ENCODE measurements around the gene OLR1.
"Not testable (repeated sequence)": the region's sequence is repeated elsewhere in the genome, so short reads cannot be mapped to it uniquely, and the experiment has no call there.

OLR1 gene

GRCh38 chr12:10190558-10191388 is 18.8 kb upstream of the OLR1 start:
- no peak for DNase-seq (ENCODE audit: low read depth, low spot score)

GRCh38 chr12:10189653-10190052 is 17.7 kb upstream of the OLR1 start:
- H3K36me3 ChIP-seq (ENCODE audit: control insufficient read depth, insufficient read depth, low read length): no peaks in the 10 kb centered on the region
- WGBS (ENCODE audit: insufficient coverage, insufficient read length): no CpG with 5 or more reads among the region's 5 CpGs
- no peak overlapping the region for H3K4me3 ChIP-seq (ENCODE audit: low read length)
- no peaks in the 10 kb centered on the region for H3K27me3 ChIP-seq (ENCODE audit: control insufficient read depth, insufficient read depth, low read length)
- no peaks in the 10 kb centered on the region for H3K9me3 ChIP-seq (ENCODE audit: control insufficient read depth, insufficient read depth, low read length)
- H3K4me1 ChIP-seq (ENCODE audit: control insufficient read depth, insufficient read depth, low read length): peaks cover 1% of the 10 kb centered on the region; the same call in 1 of the 2 replicates
- DNase-seq (ENCODE audit: low read depth, low spot score): no peak
- H3K27ac ChIP-seq (ENCODE audit: low read length): no peak overlapping the region

More at GRCh38 chr12:10190558-10191388, 18.8 kb upstream of the OLR1 start:
- H3K36me3 ChIP-seq (ENCODE audit: control insufficient read depth, insufficient read depth, low read length): no peaks in the 10 kb centered on the region
- H3K9me3 ChIP-seq (ENCODE audit: control insufficient read depth, insufficient read depth, low read length): no peaks in the 10 kb centered on the region
- peaks cover 1% of the 10 kb centered on the region; the same call in 1 of the 2 replicates for H3K4me1 ChIP-seq (ENCODE audit: control insufficient read depth, insufficient read depth, low read length)
- WGBS (ENCODE audit: insufficient coverage, insufficient read length): no CpG with 5 or more reads among the region's 13 CpGs
- no peak overlapping the region for H3K27ac ChIP-seq (ENCODE audit: low read length)
- H3K4me3 ChIP-seq (ENCODE audit: low read length): no peak overlapping the region
- no peaks in the 10 kb centered on the region for H3K27me3 ChIP-seq (ENCODE audit: control insufficient read depth, insufficient read depth, low read length)

GRCh38 chr12:10186958-10187357 is 15.0 kb upstream of the OLR1 start:
- WGBS (ENCODE audit: insufficient coverage, insufficient read length): no CpG with 5 or more reads among the region's 6 CpGs
- not testable (repeated sequence) for H3K27me3 ChIP-seq (ENCODE audit: control insufficient read depth, insufficient read depth, low read length); H3K4me1 ChIP-seq (ENCODE audit: control insufficient read depth, insufficient read depth, low read length); H3K27ac ChIP-seq (ENCODE audit: low read length); DNase-seq (ENCODE audit: low read depth, low spot score); H3K9me3 ChIP-seq (ENCODE audit: control insufficient read depth, insufficient read depth, low read length); H3K4me3 ChIP-seq (ENCODE audit: low read length); H3K36me3 ChIP-seq (ENCODE audit: control insufficient read depth, insufficient read depth, low read length)

GRCh38 chr12:10186299-10186698 is 14.4 kb upstream of the OLR1 start:
- no peaks in the 10 kb centered on the region for H3K4me1 ChIP-seq (ENCODE audit: control insufficient read depth, insufficient read depth, low read length)
- WGBS (ENCODE audit: insufficient coverage, insufficient read length): no CpG with 5 or more reads among the region's 11 CpGs
- DNase-seq (ENCODE audit: low read depth, low spot score): no peak

GRCh38 chr12:10184261-10184843 is 12.4 kb upstream of the OLR1 start:
- no peaks in the 10 kb centered on the region for H3K9me3 ChIP-seq (ENCODE audit: control insufficient read depth, insufficient read depth, low read length)
- H3K27me3 ChIP-seq (ENCODE audit: control insufficient read depth, insufficient read depth, low read length): no peaks in the 10 kb centered on the region
- no peaks in the 10 kb centered on the region for H3K36me3 ChIP-seq (ENCODE audit: control insufficient read depth, insufficient read depth, low read length)
- H3K27ac ChIP-seq (ENCODE audit: low read length): no peak overlapping the region
- H3K4me1 ChIP-seq (ENCODE audit: control insufficient read depth, insufficient read depth, low read length): no peaks in the 10 kb centered on the region
- WGBS (ENCODE audit: insufficient coverage, insufficient read length): no CpG with 5 or more reads among the region's 7 CpGs
- H3K4me3 ChIP-seq (ENCODE audit: low read length): no peak overlapping the region
- no peak for DNase-seq (ENCODE audit: low read depth, low spot score)

More at GRCh38 chr12:10186299-10186698, 14.4 kb upstream of the OLR1 start:
- no peak overlapping the region for H3K27ac ChIP-seq (ENCODE audit: low read length)
- H3K36me3 ChIP-seq (ENCODE audit: control insufficient read depth, insufficient read depth, low read length): no peaks in the 10 kb centered on the region
- no peak overlapping the region for H3K4me3 ChIP-seq (ENCODE audit: low read length)
- no peaks in the 10 kb centered on the region for H3K27me3 ChIP-seq (ENCODE audit: control insufficient read depth, insufficient read depth, low read length)
- no peaks in the 10 kb centered on the region for H3K9me3 ChIP-seq (ENCODE audit: control insufficient read depth, insufficient read depth, low read length)

GRCh38 chr12:10182354-10183049 is 10.6 kb upstream of the OLR1 start:
- no peak for DNase-seq (ENCODE audit: low read depth, low spot score)
- no peaks in the 10 kb centered on the region for H3K27me3 ChIP-seq (ENCODE audit: control insufficient read depth, insufficient read depth, low read length)
- H3K9me3 ChIP-seq (ENCODE audit: control insufficient read depth, insufficient read depth, low read length): no peaks in the 10 kb centered on the region
- H3K27ac ChIP-seq (ENCODE audit: low read length): no peak overlapping the region
- no peaks in the 10 kb centered on the region for H3K4me1 ChIP-seq (ENCODE audit: control insufficient read depth, insufficient read depth, low read length)
- no peak overlapping the region for H3K4me3 ChIP-seq (ENCODE audit: low read length)
- no peaks in the 10 kb centered on the region for H3K36me3 ChIP-seq (ENCODE audit: control insufficient read depth, insufficient read depth, low read length)
- WGBS (ENCODE audit: insufficient coverage, insufficient read length): no CpG with 5 or more reads among the region's 5 CpGs

GRCh38 chr12:10179776-10180181 is 7.8 kb upstream of the OLR1 start:
- no peaks in the 10 kb centered on the region for H3K27me3 ChIP-seq (ENCODE audit: control insufficient read depth, insufficient read depth, low read length)
- no peak overlapping the region for H3K4me3 ChIP-seq (ENCODE audit: low read length)
- H3K36me3 ChIP-seq (ENCODE audit: control insufficient read depth, insufficient read depth, low read length): no peaks in the 10 kb centered on the region
- H3K27ac ChIP-seq (ENCODE audit: low read length): no peak overlapping the region
- DNase-seq (ENCODE audit: low read depth, low spot score): no peak
- no CpG with 5 or more reads among the region's 5 CpGs for WGBS (ENCODE audit: insufficient coverage, insufficient read length)
- no peaks in the 10 kb centered on the region for H3K9me3 ChIP-seq (ENCODE audit: control insufficient read depth, insufficient read depth, low read length)
- H3K4me1 ChIP-seq (ENCODE audit: control insufficient read depth, insufficient read depth, low read length): no peaks in the 10 kb centered on the region

GRCh38 chr12:10178821-10179220 is 6.9 kb upstream of the OLR1 start, which contains the start of gene TMEM52B:
Gene TMEM52B, plus strand, starts transcription at chr12:10179032. Its CDS starts 543 bp downstream, at chr12:10179575.
- no peaks in the 10 kb centered on the region for H3K27me3 ChIP-seq (ENCODE audit: control insufficient read depth, insufficient read depth, low read length)
- no peak within 1 kb of the TSS for H3K27ac ChIP-seq (ENCODE audit: low read length)
- H3K4me3 ChIP-seq (ENCODE audit: low read length): no peak within 1 kb of the TSS
- H3K4me1 ChIP-seq (ENCODE audit: control insufficient read depth, insufficient read depth, low read length): no peaks in the 10 kb centered on the region
- no peaks in the 10 kb centered on the region for H3K9me3 ChIP-seq (ENCODE audit: control insufficient read depth, insufficient read depth, low read length)
- DNase-seq (ENCODE audit: low read depth, low spot score): no peak
- H3K36me3 ChIP-seq (ENCODE audit: control insufficient read depth, insufficient read depth, low read length): no peaks in the 10 kb centered on the region
- no CpG with 5 or more reads among the region's 4 CpGs for WGBS (ENCODE audit: insufficient coverage, insufficient read length)

GRCh38 chr12:10175846-10176636 is 4.1 kb upstream of the OLR1 start:
- H3K27ac ChIP-seq (ENCODE audit: low read length): no peak overlapping the region
- no CpG with 5 or more reads among the region's 5 CpGs for WGBS (ENCODE audit: insufficient coverage, insufficient read length)
- H3K27me3 ChIP-seq (ENCODE audit: control insufficient read depth, insufficient read depth, low read length): no peaks in the 10 kb centered on the region
- H3K4me1 ChIP-seq (ENCODE audit: control insufficient read depth, insufficient read depth, low read length): no peaks in the 10 kb centered on the region
- H3K36me3 ChIP-seq (ENCODE audit: control insufficient read depth, insufficient read depth, low read length): no peaks in the 10 kb centered on the region
- no peaks in the 10 kb centered on the region for H3K9me3 ChIP-seq (ENCODE audit: control insufficient read depth, insufficient read depth, low read length)
- no peak overlapping the region for H3K4me3 ChIP-seq (ENCODE audit: low read length)
- no peak for DNase-seq (ENCODE audit: low read depth, low spot score)
